HG03469 (cell line): ENCODE measurements around the gene NUDT8.
"Not testable (repeated sequence)": the region's sequence is repeated elsewhere in the genome, so short reads cannot be mapped to it uniquely, and the experiment has no call there.

ENCODE experiments used
- ATAC-seq: cut with Tn5 transposase; IDR thresholded peaks from one replicate; pipeline ENCODE4 v1.9.1; 2021; ENCODE audit warnings: mild to moderate bottlenecking, moderate library complexity, moderate number of reproducible peaks; ENCODE audit not compliant: unreplicated experiment

Gene NUDT8

GRCh38 chr11:67630228-67630942, 648 bp upstream of the NUDT8 start:
- peak; percentile 29 for ATAC-seq

GRCh38 chr11:67628710-67629385, 889 bp downstream of the NUDT8 start:
- ATAC-seq: no peak

DNA sequence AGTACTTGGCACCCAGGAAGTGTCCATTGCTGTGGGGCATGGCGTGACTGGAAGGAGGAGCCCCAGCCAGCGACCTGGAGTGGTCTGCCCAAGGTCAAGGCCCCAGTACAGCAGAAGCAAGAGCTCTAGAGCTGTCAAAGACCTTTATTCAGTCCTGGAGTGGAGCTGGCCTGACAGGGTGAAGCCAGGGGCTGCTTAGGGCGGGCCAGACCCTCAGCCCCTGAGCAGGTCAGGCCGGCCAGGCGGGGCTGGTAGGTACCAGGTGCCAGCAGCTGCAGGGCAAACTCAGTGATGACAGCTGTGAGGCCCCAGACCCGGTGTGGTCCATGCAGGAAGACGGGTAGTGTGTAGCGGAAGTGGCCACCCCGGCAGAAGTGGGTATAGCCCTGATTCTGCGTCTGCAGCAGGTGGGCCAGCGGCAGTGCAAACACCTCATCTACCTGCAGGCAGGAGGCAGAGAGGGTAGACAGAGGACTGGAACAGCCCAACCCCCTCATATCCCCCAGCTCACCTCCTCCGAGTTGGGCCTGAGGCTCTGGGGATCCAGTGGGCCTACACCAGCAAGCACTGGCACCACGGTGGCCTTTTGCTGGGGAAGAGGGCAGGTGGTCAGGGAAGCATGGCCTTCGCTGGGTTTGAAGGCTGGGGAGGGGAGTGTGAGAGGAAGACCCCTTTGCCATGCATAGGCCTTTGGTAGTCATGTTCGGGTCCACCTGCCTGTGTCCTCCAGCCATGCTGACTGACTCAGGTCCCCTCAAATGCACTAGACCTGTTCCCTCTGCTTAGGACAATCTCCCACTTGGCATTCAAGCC, 1.7 kb downstream of the NUDT8 start:
- no peak for ATAC-seq

- ATAC-seq: no peak
Observed at GRCh38 chr11:67627441-67627811, 2.3 kb downstream of the NUDT8 start.

DNA sequence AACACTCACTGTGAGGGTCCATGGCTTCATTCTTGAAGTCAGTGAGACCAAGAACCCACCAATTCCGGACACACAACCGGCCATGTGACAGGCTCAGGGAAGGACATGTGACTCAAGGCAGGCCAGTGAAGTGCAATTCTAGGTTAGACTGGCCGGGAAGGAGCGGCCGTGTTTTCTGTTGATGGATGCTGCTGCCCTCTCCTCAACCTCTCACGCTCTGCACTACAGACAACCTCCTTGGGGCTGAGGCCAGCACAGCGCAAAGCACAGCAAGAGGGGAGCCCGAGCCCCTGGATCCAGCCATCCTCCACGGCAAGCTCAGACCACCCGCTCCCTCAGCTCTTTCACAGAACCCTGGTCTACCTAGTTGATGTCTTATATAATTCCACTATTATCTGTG, 2.8 kb downstream of the NUDT8 start:
- no peak for ATAC-seq

DNA sequence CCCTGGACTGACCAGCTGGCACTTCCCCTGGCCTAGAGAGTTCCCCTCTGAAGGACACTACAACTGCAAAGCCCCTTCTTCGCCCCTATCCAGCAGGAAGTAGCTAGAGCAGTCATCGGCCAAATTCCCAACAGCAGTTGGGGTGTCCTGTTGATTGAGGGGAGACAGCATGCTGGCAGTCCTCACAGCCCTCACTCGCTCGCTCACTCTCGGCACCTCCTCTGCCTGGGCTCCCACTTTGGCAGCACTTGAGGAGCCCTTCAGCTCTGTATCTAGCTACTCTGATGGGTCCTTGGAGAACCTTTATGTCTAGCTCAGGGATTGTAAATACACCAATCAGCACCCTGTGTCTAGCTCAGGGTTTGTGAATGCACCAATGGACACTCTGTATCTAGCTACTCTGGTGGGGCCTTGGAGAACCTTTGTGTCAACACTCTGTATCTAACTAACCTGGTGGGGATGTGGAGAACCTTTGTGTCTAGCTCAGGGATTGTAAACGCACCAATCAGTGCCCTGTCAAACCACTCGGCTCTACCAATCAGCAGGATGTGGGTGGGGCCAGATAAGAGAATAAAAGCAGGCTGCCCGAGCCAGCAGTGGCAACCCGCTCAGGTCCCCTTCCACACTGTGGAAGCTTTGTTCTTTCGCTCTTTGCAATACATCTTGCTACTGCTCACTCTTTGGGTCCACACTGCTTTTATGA, 3.5 kb downstream of the NUDT8 start:
- ATAC-seq: not testable (repeated sequence)

DNA sequence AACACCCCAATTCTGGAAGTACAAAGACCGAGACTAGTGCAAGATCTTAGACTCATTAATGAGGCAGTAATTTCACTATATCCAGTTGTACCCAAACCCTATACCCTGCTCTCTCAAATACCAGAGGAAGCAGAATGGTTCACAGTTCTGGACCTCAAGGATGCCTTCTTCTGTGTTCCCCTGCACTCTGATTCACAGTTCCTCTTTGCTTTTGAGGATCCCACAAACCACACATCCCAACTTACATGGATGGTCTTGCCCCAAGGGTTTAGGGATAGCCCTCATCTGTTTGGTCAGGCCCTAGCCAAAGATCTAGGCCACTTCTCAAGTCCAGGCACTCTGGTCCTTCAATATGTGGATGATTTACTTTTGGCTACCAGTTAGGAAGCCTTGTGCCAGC, 5.9 kb downstream of the NUDT8 start:
- ATAC-seq: not testable (repeated sequence)

- not testable (repeated sequence) for ATAC-seq
Observed at GRCh38 chr11:67622905-67623304, 6.8 kb downstream of the NUDT8 start.

DNA sequence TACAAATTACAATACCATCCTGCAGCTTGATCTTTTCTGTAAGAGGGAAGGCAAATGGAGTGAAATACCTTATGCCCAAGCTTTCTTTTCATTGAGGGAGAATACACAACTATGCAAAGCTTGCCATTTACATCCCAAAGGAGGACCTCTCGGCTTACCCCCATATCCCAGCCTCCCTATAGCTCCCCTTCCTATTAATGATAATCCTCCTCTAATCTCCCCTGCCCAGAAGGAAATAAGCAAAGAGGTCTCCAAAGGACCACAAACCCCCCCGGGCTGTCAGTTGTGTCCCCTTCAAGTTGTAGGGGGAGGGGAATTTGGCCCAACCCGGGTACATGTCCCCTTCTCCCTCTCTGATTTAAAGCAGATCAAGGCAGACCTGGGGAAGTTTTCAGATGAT, 7.8 kb downstream of the NUDT8 start:
- not testable (repeated sequence) for ATAC-seq

GRCh38 chr11:67620621-67621020, 9.1 kb downstream of the NUDT8 start:
- ATAC-seq: not testable (repeated sequence)

DNA sequence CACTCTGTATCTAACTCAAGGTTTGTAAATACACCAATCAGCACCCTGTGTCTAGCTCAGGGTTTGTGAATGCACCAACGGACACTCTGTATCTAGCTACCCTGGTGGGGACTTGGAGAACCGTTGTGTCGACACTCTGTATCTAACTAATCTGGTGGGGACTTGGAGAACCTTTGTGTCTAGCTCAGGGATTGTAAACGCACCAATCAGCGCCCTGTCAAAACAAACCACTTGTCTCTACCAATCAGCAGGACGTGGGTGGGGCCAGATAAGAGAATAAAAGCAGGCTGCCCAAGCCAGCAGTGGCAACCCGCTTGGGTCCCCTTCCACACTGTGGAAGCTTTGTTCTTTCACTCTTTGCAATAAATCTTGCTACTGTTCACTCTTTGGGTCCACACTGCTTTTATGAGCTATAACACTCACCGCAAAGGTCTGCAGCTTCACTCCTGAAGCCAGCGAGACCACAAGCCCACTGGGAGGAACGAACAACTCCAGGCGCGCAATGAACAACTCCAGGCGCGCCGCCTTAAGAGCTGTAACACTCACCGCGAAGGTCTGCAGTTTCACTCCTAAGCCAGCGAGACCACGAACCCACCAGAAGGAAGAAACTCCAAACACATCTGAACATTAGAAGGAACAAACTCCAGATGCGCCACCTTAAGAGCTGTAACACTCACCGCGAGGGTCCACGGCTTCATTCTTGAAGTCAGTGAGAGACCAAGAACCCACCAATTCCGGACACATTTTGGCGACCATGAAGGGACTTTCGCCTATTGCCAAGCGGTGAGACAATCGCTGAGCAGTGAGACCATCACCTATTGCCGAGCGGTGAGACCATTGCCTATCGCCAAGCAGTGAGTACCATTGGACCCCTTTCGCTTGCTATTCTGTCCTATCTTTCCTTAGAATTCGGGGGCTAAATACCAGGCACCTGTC, 9.8 kb downstream of the NUDT8 start:
- not testable (repeated sequence) for ATAC-seq

GRCh38 chr11:67618901-67619659, 10.7 kb downstream of the NUDT8 start:
- not testable (repeated sequence) for ATAC-seq

GRCh38 chr11:67617243-67617953, 12.3 kb downstream of the NUDT8 start:
- ATAC-seq: no peak

GRCh38 chr11:67616431-67617242, 13.1 kb downstream of the NUDT8 start:
- ATAC-seq: no peak

DNA sequence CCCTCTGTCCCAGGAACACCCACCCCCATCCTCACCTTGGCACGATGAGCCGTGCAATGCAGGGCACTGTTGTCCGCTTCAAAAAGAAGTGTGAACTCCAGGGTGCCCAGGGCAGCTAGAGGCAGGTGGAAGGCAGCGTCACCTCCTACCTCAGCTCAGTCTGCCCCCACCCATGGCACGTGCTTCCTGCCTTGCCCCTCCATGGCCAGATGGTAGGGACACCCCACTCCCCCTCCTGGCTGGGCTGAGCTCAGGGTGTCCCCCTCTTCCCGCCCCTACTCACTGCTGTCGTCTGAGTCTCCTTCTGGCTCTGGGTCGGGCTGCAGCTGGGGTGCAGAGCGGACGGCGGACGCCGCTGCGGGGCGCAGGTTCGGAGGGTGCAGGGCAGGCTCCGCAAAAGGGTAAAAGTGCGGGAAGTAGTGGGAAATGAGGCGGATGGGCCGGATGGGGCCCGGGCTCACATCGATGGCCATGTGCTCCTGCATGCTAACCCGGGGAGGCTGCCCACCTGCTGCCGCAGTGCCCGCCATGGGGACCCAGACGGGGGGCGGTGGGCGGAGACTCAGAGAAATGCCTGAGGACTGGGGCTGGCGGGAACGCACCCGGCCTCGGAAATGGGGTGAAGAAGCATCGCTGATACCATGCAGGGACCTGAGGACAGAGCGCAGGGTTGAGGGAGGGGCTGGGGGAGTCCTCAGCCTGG, 13.9 kb downstream of the NUDT8 start:
- ATAC-seq: no peak

DNA sequence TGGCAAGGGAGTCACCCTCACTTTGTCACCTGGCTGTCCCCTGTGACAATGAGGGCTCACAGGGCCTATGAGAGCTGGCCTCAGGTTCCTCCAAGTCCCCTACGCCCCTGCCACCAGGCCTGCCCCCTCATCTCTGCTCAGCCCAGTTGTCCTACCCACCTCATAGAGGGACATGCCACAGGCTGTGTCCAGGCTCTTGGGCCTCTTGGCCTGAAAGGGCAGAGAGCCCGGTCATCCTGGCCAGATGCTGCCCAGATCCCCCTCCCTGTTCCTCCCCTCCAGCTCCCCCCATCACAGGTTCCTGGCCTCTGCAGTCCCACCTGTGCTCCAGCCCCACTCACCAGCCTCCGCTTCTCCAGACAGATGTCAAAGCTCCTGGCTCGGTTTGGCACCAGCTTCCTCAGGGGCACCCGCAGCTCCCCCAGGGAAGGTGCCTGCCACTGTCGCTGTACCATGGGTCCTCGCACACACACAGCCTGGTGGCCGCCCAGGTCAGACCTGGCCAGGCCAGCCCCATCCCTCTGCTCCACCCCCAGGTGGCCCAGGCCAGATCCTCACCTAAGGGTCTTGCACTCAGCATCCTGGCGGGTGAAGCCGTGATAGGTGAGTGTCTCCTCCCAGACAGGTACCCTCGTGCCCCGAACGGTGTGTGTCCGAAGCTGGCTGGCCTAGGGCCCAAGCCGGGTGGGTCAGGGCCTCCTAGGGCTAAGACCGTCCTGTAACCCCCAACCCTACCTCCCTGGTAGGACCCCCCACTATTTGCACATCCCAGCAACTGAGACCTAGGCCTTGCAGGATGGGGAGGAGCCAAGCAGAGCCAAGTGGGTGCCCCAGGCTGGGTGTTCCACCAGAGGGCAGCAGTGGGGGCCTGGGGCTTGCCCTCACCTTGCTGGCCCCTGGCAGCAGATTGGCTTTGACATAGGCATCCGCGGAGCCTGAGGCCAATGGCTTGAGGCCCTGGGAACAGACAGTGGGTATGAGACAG, 14.7 kb downstream of the NUDT8 start:
- ATAC-seq: no peak
